ENCODE results near the gene KIRREL3. TPM values are rescaled to one million over a fixed set of nuclear protein-coding genes. Genes with fewer than 3 reads are reported as not detected.

Gene KIRREL3
- total and polyA plus RNA-seq, 2 donors (not counting 3 experiments of a cell fraction or from before 2014, with no cell fraction given) = not detected

DNA sequence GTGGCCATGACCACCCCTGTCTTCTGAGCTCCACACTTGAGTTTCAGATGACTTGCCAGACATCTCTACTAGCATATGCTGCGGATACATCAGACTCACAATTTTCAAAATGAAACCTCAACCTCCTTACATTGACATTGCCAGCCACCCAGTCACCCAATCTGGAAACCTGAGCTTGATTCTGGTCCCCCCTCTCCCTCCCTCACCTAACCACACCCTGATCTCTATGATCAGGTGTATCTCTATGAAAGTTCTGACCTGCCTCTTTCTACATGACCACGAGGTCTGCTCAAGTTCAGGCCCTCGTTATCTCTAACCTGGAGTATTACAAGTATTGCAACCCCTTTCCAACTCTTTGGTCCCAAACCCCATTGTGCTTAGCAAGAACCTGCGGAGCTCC is 254.1 kb downstream of the KIRREL3 start:
- Histone ChIP-seq H3K4me1 (ENCODE audit: control insufficient read depth, extremely low read depth, insufficient read depth, low read length) (no peaks in the 10 kb centered on the region), H3K4me3 (replicated peaks in 1 of 3; ENCODE audit: insufficient read depth in 1 of 3, low read depth in 1 of 3, low read length in 3 of 3) (no peak overlapping the region), H3K4me2 (ENCODE audit: insufficient read depth, low read length) (no peak overlapping the region), H3K9me1 (replicated peaks; ENCODE audit: control insufficient read depth, extremely low read depth, insufficient read depth, low read length) (no peaks in the 10 kb centered on the region), H3K79me2 (ENCODE audit: control insufficient read depth, insufficient read depth, low read length) (no peaks in the 10 kb centered on the region), H2AFZ (ENCODE audit: low read depth, low read length) (no peak overlapping the region), H3K36me3 (ENCODE audit: control insufficient read depth in 2 of 2, extremely low read depth in 1 of 2, insufficient read depth in 2 of 2, low read length in 2 of 2) (no peaks in the 10 kb centered on the region), H4K20me1 (replicated peaks; ENCODE audit: control insufficient read depth, extremely low read depth, insufficient read depth, low read length) (no peaks in the 10 kb centered on the region), H3K27ac (ENCODE audit: insufficient read depth, low read depth, low read length) (no peak overlapping the region), H3K27me3 (ENCODE audit: control insufficient read depth in 2 of 2, insufficient read depth in 2 of 2, low read length in 2 of 2) (no peaks in the 10 kb centered on the region), H3K9me3 (replicated peaks; ENCODE audit: control insufficient read depth, insufficient read depth, low read length) (no peaks in the 10 kb centered on the region), H3K9ac (replicated peaks; ENCODE audit: extremely low read depth, insufficient read depth, low read length) (no peak overlapping the region)
- dilution Hi-C loops (cut with MboI; ENCODE audit: extremely low pct_ligation_motif_present, low sequenced_read_pairs) = no loop called here
- DNase-seq (ENCODE audit: low read depth, low spot score) (no peak), FAIRE-seq (no peak)
- POLR2A ChIA-PET = no interaction called here
- BruUV-seq (replicated peaks) = no TSS peak
- CTCF ChIA-PET = no interaction called here
- TF ChIP-seq, protein P1, sequence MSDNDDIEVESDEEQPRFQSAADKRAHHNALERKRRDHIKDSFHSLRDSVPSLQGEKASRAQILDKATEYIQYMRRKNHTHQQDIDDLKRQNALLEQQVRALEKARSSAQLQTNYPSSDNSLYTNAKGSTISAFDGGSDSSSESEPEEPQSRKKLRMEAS (IDR thresholded peaks at IDR 0.05; ENCODE audit: insufficient read depth, insufficient read length) = no peak
- no peak for TF ChIP-seq EZH2 (IDR thresholded peaks at IDR 0.05; ENCODE audit: borderline replicate concordance, low read depth, low read length, severe bottlenecking)
- TF ChIP-seq FOS (IDR thresholded peaks at IDR 0.05; ENCODE audit: borderline replicate concordance, insufficient read depth, low read length) = no peak
- TF ChIP-seq, protein P2, sequence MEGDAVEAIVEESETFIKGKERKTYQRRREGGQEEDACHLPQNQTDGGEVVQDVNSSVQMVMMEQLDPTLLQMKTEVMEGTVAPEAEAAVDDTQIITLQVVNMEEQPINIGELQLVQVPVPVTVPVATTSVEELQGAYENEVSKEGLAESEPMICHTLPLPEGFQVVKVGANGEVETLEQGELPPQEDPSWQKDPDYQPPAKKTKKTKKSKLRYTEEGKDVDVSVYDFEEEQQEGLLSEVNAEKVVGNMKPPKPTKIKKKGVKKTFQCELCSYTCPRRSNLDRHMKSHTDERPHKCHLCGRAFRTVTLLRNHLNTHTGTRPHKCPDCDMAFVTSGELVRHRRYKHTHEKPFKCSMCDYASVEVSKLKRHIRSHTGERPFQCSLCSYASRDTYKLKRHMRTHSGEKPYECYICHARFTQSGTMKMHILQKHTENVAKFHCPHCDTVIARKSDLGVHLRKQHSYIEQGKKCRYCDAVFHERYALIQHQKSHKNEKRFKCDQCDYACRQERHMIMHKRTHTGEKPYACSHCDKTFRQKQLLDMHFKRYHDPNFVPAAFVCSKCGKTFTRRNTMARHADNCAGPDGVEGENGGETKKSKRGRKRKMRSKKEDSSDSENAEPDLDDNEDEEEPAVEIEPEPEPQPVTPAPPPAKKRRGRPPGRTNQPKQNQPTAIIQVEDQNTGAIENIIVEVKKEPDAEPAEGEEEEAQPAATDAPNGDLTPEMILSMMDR (IDR thresholded peaks at IDR 0.05; ENCODE audit: extremely low read depth in 1 of 2, insufficient read depth in 1 of 2, low read depth in 1 of 2, low read length in 2 of 2) = no peak
- no peak for TF ChIP-seq GATA2 (IDR thresholded peaks at IDR 0.05; ENCODE audit: insufficient read depth, insufficient read length, low read depth, low read length)
- no peak for TF ChIP-seq MYC (IDR thresholded peaks at IDR 0.05; ENCODE audit: low read depth, low read length)
- no peak for TF ChIP-seq POLR2A (IDR thresholded peaks at IDR 0.05; ENCODE audit: low read depth, low read length)
- TF ChIP-seq JUN (IDR thresholded peaks at IDR 0.05; ENCODE audit: borderline replicate concordance, insufficient read depth, insufficient read length, low read depth) = no peak
- TF ChIP-seq POLR2AphosphoS5 (IDR thresholded peaks at IDR 0.05; ENCODE audit: insufficient read depth, low read depth, low read length) = no peak
- intact Hi-C loops (cut with micrococcal nuclease) = no loop called here

All from endothelial cell of umbilical vein (primary cell).